A673 (cell line): Measurements from ENCODE around the gene IL25.

ENCODE experiments used
- CTCF ChIP-seq: fragments of 300-800, 200-600 bp; sonication (generic); conservative IDR thresholded peaks from 2 replicates; pipeline ENCODE4 v1.5.1; 2017; ENCODE audit warnings: low read depth, mild to moderate bottlenecking, antibody characterized with exemption, low read length, moderate library complexity, mixed read lengths
- EZH2 ChIP-seq: fragments of 200-600 bp; sonication (generic); IDR thresholded peaks from 2 replicates; pipeline ENCODE4 v1.6.1; 2017; ENCODE audit warnings: borderline replicate concordance, low read depth, mild to moderate bottlenecking, mixed read lengths, antibody characterized with exemption, low read length; ENCODE audit not compliant: poor library complexity, severe bottlenecking

GRCh38 chr14:23360496-23360895, 12.1 kb upstream of the IL25 start:
- no peak for TF ChIP-seq EZH2
- TF ChIP-seq CTCF, result 0 out of 2 replicates have a peak, but pooled peaks have one; percentile 18
